Transverse colon (tissue), 4 donors: ENCODE data around the gene PTGES.
"Not testable (repeated sequence)": the region's sequence is repeated elsewhere in the genome, so short reads cannot be mapped to it uniquely, and the experiment has no call there.

Experiments
- EP300 ChIP-seq: sonication (generic); formaldehyde crosslinking; IDR thresholded peaks from one replicate; pipeline ENCODE4 v1.6.1; 2017; ENCODE audit warnings: antibody characterized with exemption, low read depth
- POLR2A ChIP-seq: fragments of 450-650 bp; IDR thresholded peaks from one replicate; pipeline ENCODE4 v1.6.1; 2016; ENCODE audit warnings: antibody characterized with exemption, mild to moderate bottlenecking, moderate library complexity
- POLR2AphosphoS5 ChIP-seq, 3 donors: sonication (generic); formaldehyde crosslinking; IDR thresholded peaks; one replicate each; pipeline ENCODE4 v1.6.1; 2016; ENCODE audit warnings: antibody characterized with exemption in 3 of 3
- TF ChIP-seq, protein P1 (sequence below), 5 experiments: fragments of 200-600 bp in 3 of 5; fragments of 450-650 bp in 2 of 5; sonication (generic) in 3 of 5; IDR thresholded peaks; 1 replicate in 2 of 5; 2 replicates in 3 of 5; pipeline ENCODE4 v1.5.1; 2016 to 2017; ENCODE audit warnings: antibody characterized with exemption in 5 of 5, inconsistent platforms in 3 of 5, mild to moderate bottlenecking in 2 of 5, moderate library complexity in 1 of 5

DNA sequence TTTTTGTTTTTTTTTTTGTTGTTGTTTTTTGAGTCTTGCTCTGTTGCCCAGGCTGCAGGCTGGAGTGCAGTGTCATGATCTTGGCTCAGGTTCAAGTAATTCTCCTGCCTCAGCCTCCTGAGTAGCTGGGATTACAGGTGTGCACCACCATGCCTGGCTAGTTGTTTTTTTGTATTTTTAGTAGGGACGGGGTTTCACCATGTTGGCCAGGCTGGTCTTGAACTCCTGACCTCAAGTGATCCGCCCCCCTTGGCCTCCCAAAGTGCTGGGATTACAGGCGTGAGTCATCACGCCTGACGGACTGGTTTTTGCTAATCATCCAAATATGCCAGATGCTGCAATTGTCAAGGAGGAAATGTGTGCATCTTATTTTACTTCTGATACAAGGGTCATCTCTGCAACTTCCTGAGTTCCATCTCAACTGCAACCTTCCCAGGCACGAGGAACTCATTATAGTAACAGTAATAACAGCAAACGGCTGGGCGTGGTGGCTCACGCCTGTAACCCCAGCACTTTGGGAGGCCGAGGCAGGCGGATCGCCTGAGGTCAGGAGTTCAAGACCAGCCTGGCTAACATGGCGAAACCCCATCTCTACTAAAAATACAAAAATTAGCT lies 9.6 kb upstream of the PTGES start:
- not testable (repeated sequence) for TF ChIP-seq POLR2A, EP300
- TF ChIP-seq, protein P1, sequence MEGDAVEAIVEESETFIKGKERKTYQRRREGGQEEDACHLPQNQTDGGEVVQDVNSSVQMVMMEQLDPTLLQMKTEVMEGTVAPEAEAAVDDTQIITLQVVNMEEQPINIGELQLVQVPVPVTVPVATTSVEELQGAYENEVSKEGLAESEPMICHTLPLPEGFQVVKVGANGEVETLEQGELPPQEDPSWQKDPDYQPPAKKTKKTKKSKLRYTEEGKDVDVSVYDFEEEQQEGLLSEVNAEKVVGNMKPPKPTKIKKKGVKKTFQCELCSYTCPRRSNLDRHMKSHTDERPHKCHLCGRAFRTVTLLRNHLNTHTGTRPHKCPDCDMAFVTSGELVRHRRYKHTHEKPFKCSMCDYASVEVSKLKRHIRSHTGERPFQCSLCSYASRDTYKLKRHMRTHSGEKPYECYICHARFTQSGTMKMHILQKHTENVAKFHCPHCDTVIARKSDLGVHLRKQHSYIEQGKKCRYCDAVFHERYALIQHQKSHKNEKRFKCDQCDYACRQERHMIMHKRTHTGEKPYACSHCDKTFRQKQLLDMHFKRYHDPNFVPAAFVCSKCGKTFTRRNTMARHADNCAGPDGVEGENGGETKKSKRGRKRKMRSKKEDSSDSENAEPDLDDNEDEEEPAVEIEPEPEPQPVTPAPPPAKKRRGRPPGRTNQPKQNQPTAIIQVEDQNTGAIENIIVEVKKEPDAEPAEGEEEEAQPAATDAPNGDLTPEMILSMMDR (IDR thresholded peaks at IDR 0.05), result not testable (repeated sequence)
- peak in 2 of 3 donors; percentile 68 to 76 for TF ChIP-seq POLR2AphosphoS5 (IDR thresholded peaks at IDR 0.05)
